K562 (cell line): ENCODE data around the gene SAMD13. TPM values are rescaled to one million over a fixed set of nuclear protein-coding genes. Genes with fewer than 3 reads are reported as not detected.

Source experiments
- ATAC-seq: fragments of 200-7000 bp; cut with Tn5 transposase; 3 replicates; pipeline ENCODE4 v1.9.1; 2020; ENCODE audit warnings: moderate library complexity
- BruUV-seq: library from RNA; stranded (reverse); fragments of 400-500 nt; replicated peaks from 2 replicates; lab custom pipeline; 2021; lab: Mats Ljungman, UMichigan
- CTCF ChIA-PET: fragments of 300-600 bp; formaldehyde crosslinking; extraction: SDS; loops from one replicate; lab custom pipeline; 2021; ENCODE audit warnings: low intra/inter-chr PET ratio; lab: Yijun Ruan, JAX
- POLR2A ChIA-PET: fragments of 300-600, 350-650 bp; sonication (Branson Sonifier 250); formaldehyde crosslinking; extraction: SDS; loops from one replicate; lab custom pipeline; 2021; ENCODE audit warnings: antibody characterized with exemption, inconsistent platforms; lab: Yijun Ruan, JAX
- DNase-seq, 4 experiments: peaks; one replicate each; pipeline versions ENCODE4 v3.0.0 to v3.0.0-alpha.2; 2011 to 2018; ENCODE audit warnings: low spot score in 3 of 4, mixed read lengths in 3 of 4; ENCODE audit errors: extremely low read depth in 1 of 4
- FAIRE-seq: peaks from 2 replicates; lab custom pipeline; 2011; peaks lifted over from hg19 to GRCh38; lab: Jason Lieb, UNC
- H2AFZ ChIP-seq: 2 replicates; pipeline ENCODE4 v1.6.0; 2011; ENCODE audit warnings: low read depth, low read length, control low read depth, inconsistent platforms
- H3K27ac ChIP-seq: fragments of 200-600 bp; 3 replicates; pipeline ENCODE4 v1.8.0; 2011; ENCODE audit warnings: low read depth, mild to moderate bottlenecking, control low read depth, inconsistent platforms, low read length, moderate library complexity, mixed read lengths; ENCODE audit errors: extremely low read depth
- H3K27me3 ChIP-seq, 2 experiments: fragments of 300-600 bp in 1 of 2; 2 replicates in 1 of 2; 3 replicates in 1 of 2; pipeline versions ENCODE4 v1.6.0 to v1.8.0; 2011; ENCODE audit warnings: inconsistent platforms in 2 of 2, low read length in 2 of 2, mild to moderate bottlenecking in 1 of 2, mixed read lengths in 1 of 2, moderate library complexity in 1 of 2; ENCODE audit not compliant: control insufficient read depth in 2 of 2, insufficient read depth in 2 of 2
- H3K36me3 ChIP-seq: fragments of 300-600 bp; 3 replicates; pipeline ENCODE4 v1.8.0; 2011; ENCODE audit warnings: mild to moderate bottlenecking, low read length, inconsistent platforms; ENCODE audit not compliant: control insufficient read depth, insufficient read depth
- H3K4me1 ChIP-seq, 2 experiments: fragments of 200-600 bp in 1 of 2; replicated peaks in 1 of 2; 2 replicates in 1 of 2; 3 replicates in 1 of 2; pipeline versions ENCODE4 v1.5.1 to v1.8.0; 2011; ENCODE audit warnings: inconsistent platforms in 2 of 2, low read length in 2 of 2, mild to moderate bottlenecking in 1 of 2, mixed read lengths in 1 of 2, moderate library complexity in 1 of 2; ENCODE audit not compliant: control insufficient read depth in 2 of 2, insufficient read depth in 2 of 2
- H3K4me2 ChIP-seq: 2 replicates; pipeline ENCODE4 v1.6.1; 2011; ENCODE audit warnings: low read length, control low read depth, inconsistent platforms, mixed read lengths; ENCODE audit not compliant: insufficient read depth
- H3K4me3 ChIP-seq: fragments of 200-600 bp; sonication (generic), shearing (Covaris generic); 2 replicates; pipeline ENCODE4 v1.5.1; 2016; ENCODE audit warnings: control low read depth, inconsistent platforms
- H3K79me2 ChIP-seq: fragments of 200-600 bp; 3 replicates; pipeline ENCODE4 v1.8.0; 2011; ENCODE audit warnings: low read length, inconsistent platforms; ENCODE audit not compliant: control insufficient read depth, insufficient read depth
- H3K9ac ChIP-seq, 2 experiments: 2 replicates each; pipeline versions ENCODE4 v1.6.0 to v1.6.1; 2011; ENCODE audit warnings: low read depth in 2 of 2, low read length in 2 of 2, control low read depth in 1 of 2, inconsistent platforms in 1 of 2, mild to moderate bottlenecking in 1 of 2, mixed read lengths in 1 of 2; ENCODE audit not compliant: insufficient read depth in 1 of 2
- H3K9me1 ChIP-seq: one replicate; pipeline ENCODE4 v1.6.0; 2011; ENCODE audit warnings: inconsistent platforms, mild to moderate bottlenecking, low read length, moderate library complexity; ENCODE audit not compliant: control insufficient read depth, insufficient read depth
- H3K9me3 ChIP-seq: replicated peaks from 2 replicates; pipeline ENCODE4 v1.5.1; 2011; ENCODE audit warnings: low read depth, low read length, inconsistent platforms; ENCODE audit not compliant: control insufficient read depth, insufficient read depth
- H4K20me1 ChIP-seq: replicated peaks from 2 replicates; pipeline ENCODE4 v1.6.1; 2011; ENCODE audit warnings: low read length, inconsistent platforms, mixed read lengths; ENCODE audit not compliant: control insufficient read depth, insufficient read depth
- BCL6 ChIP-seq: fragments of 250-450 bp; sonication (Bioruptor Pico); IDR thresholded peaks from 2 replicates; pipeline ENCODE4 v1.4.0; 2020
- ELF1 ChIP-seq: fragments of 200-800 bp; sonication (Bioruptor generic); IDR thresholded peaks from 2 replicates; pipeline ENCODE4 v1.6.1; 2016; ENCODE audit warnings: missing genetic modification characterization, missing compliant biosample characterization
- ETS2 ChIP-seq: IDR thresholded peaks from 2 replicates; pipeline ENCODE4 v1.6.1; 2016; ENCODE audit warnings: borderline replicate concordance, missing genetic modification characterization, mild to moderate bottlenecking, moderate library complexity, missing compliant biosample characterization; ENCODE audit not compliant: poor library complexity, severe bottlenecking
- HNRNPH1 ChIP-seq: fragments of 200-400 bp; formaldehyde crosslinking; optimal IDR thresholded peaks from 2 replicates; pipeline ENCODE3; 2017; ENCODE audit warnings: low read depth, mild to moderate bottlenecking, low read length, moderate library complexity
- MEIS2 ChIP-seq: fragments of 450-650 bp; IDR thresholded peaks from 2 replicates; pipeline ENCODE4 v1.6.1; 2014; ENCODE audit warnings: mild to moderate bottlenecking; ENCODE audit not compliant: partially characterized antibody
- PBX2 ChIP-seq, 2 experiments: IDR thresholded peaks in 1 of 2; conservative IDR thresholded peaks in 1 of 2; 2 replicates each; pipeline ENCODE4 v1.6.1; 2016; ENCODE audit warnings: low read depth in 2 of 2, mild to moderate bottlenecking in 1 of 2, missing compliant biosample characterization in 1 of 2, missing genetic modification characterization in 1 of 2, moderate library complexity in 1 of 2
- POLR3G ChIP-seq: IDR thresholded peaks from 2 replicates; pipeline ENCODE4 v1.6.1; 2011; ENCODE audit not compliant: insufficient read length, insufficient replicate concordance; ENCODE audit errors: extremely low read depth
- TSC22D4 ChIP-seq: fragments of 450-650 bp; IDR thresholded peaks from 2 replicates; pipeline ENCODE4 v1.6.1; 2016; ENCODE audit warnings: missing genetic modification characterization, missing biosample characterization, control low read depth
- ZNF165 ChIP-seq: fragments of 250-450 bp; sonication (Bioruptor Pico); IDR thresholded peaks from 2 replicates; pipeline ENCODE4 v1.4.0; 2020; ENCODE audit warnings: borderline replicate concordance
- ZNF778 ChIP-seq: fragments of 450-650 bp; formaldehyde crosslinking; IDR thresholded peaks from 2 replicates; pipeline ENCODE4 v1.4.0; 2020; ENCODE audit warnings: mild to moderate bottlenecking, moderate library complexity
- ZNF79 ChIP-seq: fragments of 250-450 bp; sonication (Bioruptor Pico); IDR thresholded peaks from 2 replicates; pipeline ENCODE4 v1.4.0; 2020; ENCODE audit warnings: low read depth, mild to moderate bottlenecking, moderate library complexity
- in situ Hi-C: fragments of 300-500 bp; cut with MboI; formaldehyde crosslinking; loops from 4 replicates; pipeline ENCODE4 v1.15.0; 2018; ENCODE audit warnings: inconsistent platforms, mixed read lengths
- intact Hi-C: fragments of 100-400 bp; cut with micrococcal nuclease; formaldehyde crosslinking; loops from 2 replicates; pipeline ENCODE4 v1.14.2; 2022
- polyA plus RNA-seq, 8 experiments: library from polyadenylated mRNA; depleted of rRNA in 4 of 8; stranded (reverse) in 5 of 8; unstranded in 3 of 8; fragments of >200 nt; fragmentation: Nextera tagmentation in 2 of 8; fragmentation: Illumina TruSeq in 1 of 8; extraction: Ambion mirVana in 2 of 8; extraction: Trizol in 1 of 8; gene quantifications; 2 replicates each; pipeline versions ENCODE4 v1.2.1 to v1.2.3, GENCODE V29; 2011 to 2014; ENCODE audit warnings: inconsistent platforms in 1 of 8, missing spikeins in 1 of 8
- total RNA-seq, 7 experiments: library from RNA; depleted of rRNA in 6 of 7; stranded (reverse); fragments of >200 nt in 6 of 7; fragmentation: Illumina TruSeq in 2 of 7; extraction: Trizol in 2 of 7; gene quantifications; 2 replicates each; pipeline versions ENCODE4 v1.2.1 to v1.2.3, GENCODE V29; 2011 to 2021; ENCODE audit warnings: low replicate concordance in 1 of 7

The SAMD13 gene
- total and polyA plus RNA-seq, 9 of the 15 experiments (the other 6 are each of a cell fraction or from before 2014, with no cell fraction given): 0.78 to 2.7 (median 1.00) TPM

GRCh38 chr1:84387480-84388163 lies 86.1 kb downstream of the SAMD13 start (continued):
- TF ChIP-seq ZNF778: no peak
- TF ChIP-seq ZNF79: no peak
- TF ChIP-seq TSC22D4 (tag): no peak
- TF ChIP-seq POLR3G: no peak

DNA sequence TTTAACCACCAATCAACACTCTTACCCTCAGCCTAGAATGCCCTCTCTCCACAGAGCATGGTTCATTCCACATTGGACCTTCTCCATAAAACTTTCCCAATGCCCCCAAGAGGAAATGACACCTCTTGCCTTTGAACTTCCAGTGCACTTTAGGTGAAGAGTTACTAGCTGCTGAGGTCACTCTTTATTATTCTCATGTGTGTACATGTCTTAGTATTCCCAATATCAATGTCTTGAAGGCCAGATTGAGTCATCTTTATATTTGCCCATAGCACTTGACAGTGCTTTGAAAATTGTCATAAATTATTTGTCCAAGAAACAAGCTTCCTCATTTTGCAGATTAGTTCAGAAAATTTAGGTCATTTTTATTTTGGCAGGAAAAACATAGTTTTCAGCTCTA lies 88.7 kb downstream of the SAMD13 start:
- in situ Hi-C loops: no loop called here
- Histone ChIP-seq H3K9ac (no peak overlapping the region), H3K27me3 (no peaks in the 10 kb centered on the region), H3K9me3 (no peaks in the 10 kb centered on the region), H3K4me2 (no peak overlapping the region), H3K27ac (no peak overlapping the region), H3K9me1 (no peaks in the 10 kb centered on the region), H4K20me1 (no peaks in the 10 kb centered on the region), H3K4me1 (no peaks in the 10 kb centered on the region), H3K36me3 (no peaks in the 10 kb centered on the region), H3K4me3 (no peak overlapping the region), H3K79me2 (no peaks in the 10 kb centered on the region), H2AFZ (no peak overlapping the region)
- TF ChIP-seq HNRNPH1: no peak
- TF ChIP-seq ETS2 (tag): no peak
- no peak for TF ChIP-seq BCL6
- TF ChIP-seq MEIS2: peak; percentile 36
- no peak for TF ChIP-seq PBX2 (CRISPR knock-in tag; IDR thresholded peaks at IDR 0.05; ENCODE audit: low read depth)
- peak; percentile 14; the same call in 1 of the 2 replicates for TF ChIP-seq PBX2 (tag; conservative IDR thresholded peaks at IDR 0.05; ENCODE audit: low read depth)
- TF ChIP-seq ELF1 (tag): no peak
- no peak for TF ChIP-seq ZNF165 (CRISPR knock-in tag)
- BruUV-seq: no TSS peak
- intact Hi-C loops: no loop called here
- FAIRE-seq (no peak), ATAC-seq (no peak), DNase-seq (no peak)
- ChIA-PET CTCF (no interaction called here), POLR2A (interaction anchor here (0.6 to 1.9 kb wide), 3 partner anchors 9 to 13 kb away, joined by 3 to 6 read pairs (median 3); no protein-coding TSS in a partner anchor)
